HEK293 (cell line): Measurements from ENCODE around the gene DNAJC5.
A peak's percentile ranks its signal among the peaks of the same experiment; 100 is the strongest.
"Not testable (repeated sequence)": the region's sequence is repeated elsewhere in the genome, so short reads cannot be mapped to it uniquely, and the experiment has no call there.

Experiments used
- CTCF ChIA-PET: fragments of 350-600 bp; formaldehyde crosslinking; extraction: SDS; loops from one replicate; lab custom pipeline; 2021; ENCODE audit warnings: antibody characterized with exemption; lab: Yijun Ruan, JAX
- POLR2A ChIA-PET: fragments of 300-600 bp; formaldehyde crosslinking; extraction: SDS; loops from one replicate; lab custom pipeline; 2020; ENCODE audit warnings: antibody characterized with exemption, inconsistent platforms; lab: Yijun Ruan, JAX
- H3K27ac ChIP-seq: fragments of 200-500 bp; sonication (Bioruptor generic); 2 replicates; pipeline ENCODE4 v1.5.1; 2014; ENCODE audit warnings: low read depth, low read length, control low read depth, inconsistent platforms; ENCODE audit errors: extremely low read depth
- H3K36me3 ChIP-seq, 2 experiments: fragments of 200-500 bp in 1 of 2; sonication (Bioruptor generic) in 1 of 2; 1 replicate in 1 of 2; 2 replicates in 1 of 2; pipeline ENCODE4 v1.5.1; 2014 to 2017; ENCODE audit warnings: inconsistent platforms in 2 of 2, low read length in 2 of 2; ENCODE audit not compliant: control insufficient read depth in 2 of 2, insufficient read depth in 1 of 2
- H3K4me1 ChIP-seq: fragments of 200-500 bp; sonication (Bioruptor generic); 2 replicates; pipeline ENCODE4 v1.5.1; 2014; ENCODE audit warnings: mild to moderate bottlenecking, low read length, inconsistent platforms; ENCODE audit not compliant: control insufficient read depth, insufficient read depth
- H3K4me3 ChIP-seq: 2 replicates; pipeline ENCODE4 v1.5.1; 2011; ENCODE audit warnings: low read depth, mild to moderate bottlenecking, control low read depth, low read length, moderate library complexity
- H3K9me3 ChIP-seq: fragments of 200-500 bp; sonication (Bioruptor generic); 2 replicates; pipeline ENCODE4 v1.5.1; 2014; ENCODE audit warnings: low read depth, low read length, inconsistent platforms; ENCODE audit not compliant: control insufficient read depth, insufficient read depth
- EGR2 ChIP-seq: fragments of 450-650 bp; formaldehyde crosslinking; IDR thresholded peaks from 2 replicates; pipeline ENCODE4 v1.5.1; 2016; ENCODE audit warnings: low read depth, missing biosample characterization, missing genetic modification characterization
- REST ChIP-seq: fragments of 450-650 bp; formaldehyde crosslinking; IDR thresholded peaks from 2 replicates; pipeline ENCODE4 v1.5.1; 2016; ENCODE audit warnings: missing biosample characterization, missing genetic modification characterization
- TSHZ1 ChIP-seq: fragments of 450-650 bp; formaldehyde crosslinking; IDR thresholded peaks from 2 replicates; pipeline ENCODE4 v1.5.1; 2016; ENCODE audit warnings: missing biosample characterization, missing genetic modification characterization, borderline replicate concordance
- ZFHX2 ChIP-seq: fragments of 450-650 bp; formaldehyde crosslinking; conservative IDR thresholded peaks from 2 replicates; pipeline ENCODE4 v1.5.1; 2016; ENCODE audit warnings: missing biosample characterization, missing genetic modification characterization
- ZNF248 ChIP-seq: fragments of 450-650 bp; formaldehyde crosslinking; IDR thresholded peaks from 2 replicates; pipeline ENCODE4 v1.5.1; 2017; ENCODE audit warnings: missing biosample characterization, missing genetic modification characterization
- ZNF280D ChIP-seq: fragments of 450-650 bp; formaldehyde crosslinking; IDR thresholded peaks from 2 replicates; pipeline ENCODE4 v1.5.1; 2016; ENCODE audit warnings: missing biosample characterization, missing genetic modification characterization
- ZNF311 ChIP-seq: fragments of 450-650 bp; formaldehyde crosslinking; IDR thresholded peaks from 2 replicates; pipeline ENCODE4 v1.5.1; 2017; ENCODE audit warnings: missing biosample characterization, missing genetic modification characterization, borderline replicate concordance
- ZNF426 ChIP-seq: fragments of 450-650 bp; formaldehyde crosslinking; IDR thresholded peaks from 2 replicates; pipeline ENCODE4 v1.5.1; 2017; ENCODE audit warnings: missing biosample characterization, missing genetic modification characterization, mild to moderate bottlenecking, inconsistent platforms, moderate library complexity
- ZNF623 ChIP-seq: fragments of 450-650 bp; formaldehyde crosslinking; IDR thresholded peaks from 2 replicates; pipeline ENCODE4 v1.5.1; 2016; ENCODE audit warnings: missing biosample characterization, missing genetic modification characterization
- ZNF76 ChIP-seq: fragments of 450-650 bp; formaldehyde crosslinking; IDR thresholded peaks from 2 replicates; pipeline ENCODE4; 2016; ENCODE audit warnings: low read depth, missing biosample characterization, missing genetic modification characterization, borderline replicate concordance
- ZSCAN30 ChIP-seq: fragments of 450-650 bp; IDR thresholded peaks from 2 replicates; pipeline ENCODE4 v1.5.1; 2018; ENCODE audit warnings: missing biosample characterization, mild to moderate bottlenecking, missing genetic modification characterization, moderate library complexity

The DNAJC5 gene

GRCh38 chr20:63878899-63879663 is 15.8 kb upstream of the DNAJC5 start:
- no peak overlapping the region for H3K27ac ChIP-seq

GRCh38 chr20:63880901-63881300 is 14.0 kb upstream of the DNAJC5 start:
- peaks cover 0 to 80% of the 10 kb centered on the region in 2 experiments; a peak in 2 of 3 replicates for H3K36me3 ChIP-seq
- H3K27ac ChIP-seq, POLR2A ChIA-PET, H3K4me3 ChIP-seq, H3K4me1 ChIP-seq, H3K9me3 ChIP-seq: not testable (repeated sequence)
- CTCF ChIA-PET: interaction anchor here (0.6 kb wide), 1 partner anchor 289 kb away, joined by 3 read pairs; no protein-coding TSS in a partner anchor

More at GRCh38 chr20:63878899-63879663, 15.8 kb upstream of the DNAJC5 start:
- POLR2A ChIA-PET: interaction anchor here (0.6 to 1.3 kb wide), 2 partner anchors 14 to 133 kb away, joined by 3 read pairs; partner anchors contain the start of gene TPD52L2
- H3K4me3 ChIP-seq: no peak overlapping the region
- no peak for TF ChIP-seq TSHZ1
- TF ChIP-seq EGR2 (tag by site-specific recombination): peak; percentile 58
- no peak for TF ChIP-seq ZNF280D (tag by site-specific recombination)
- no peak for TF ChIP-seq ZNF311 (tag by site-specific recombination)
- peak; percentile 57 for TF ChIP-seq ZFHX2 (tag by site-specific recombination)
- TF ChIP-seq ZSCAN30 (tag by site-specific recombination): no peak
- TF ChIP-seq ZNF76 (tag by site-specific recombination): no peak
- TF ChIP-seq ZNF248 (tag by site-specific recombination): no peak
- no peak for TF ChIP-seq ZNF426 (tag by site-specific recombination)
- CTCF ChIA-PET: no interaction called here
- H3K9me3 ChIP-seq: no peaks in the 10 kb centered on the region
- peaks cover 6 to 77% of the 10 kb centered on the region in 2 experiments; a peak in 2 of 3 replicates for H3K36me3 ChIP-seq
- H3K4me1 ChIP-seq: no peaks in the 10 kb centered on the region

GRCh38 chr20:63881451-63882226 is 13.3 kb upstream of the DNAJC5 start:
- no peak for TF ChIP-seq ZNF623 (tag by site-specific recombination)
- TF ChIP-seq REST: peak; percentile 91
- Histone ChIP-seq H3K9me3 (no peaks in the 10 kb centered on the region), H3K36me3 (peaks cover 0 to 74% of the 10 kb centered on the region in 2 experiments; a peak in 2 of 3 replicates), H3K4me1 (no peaks in the 10 kb centered on the region), H3K4me3 (no peak overlapping the region), H3K27ac (no peak overlapping the region)
- ChIA-PET POLR2A (interaction anchor here (0.6 kb wide), 1 partner anchor 109 kb away, joined by 7 read pairs; no protein-coding TSS in a partner anchor), CTCF (interaction anchor here (0.7 kb wide), 1 partner anchor 199 kb away, joined by 4 read pairs; the partner anchor contains the start of gene OPRL1)
